Measurements from ENCODE around the gene ZBTB7A.

Gene ZBTB7A

DNA sequence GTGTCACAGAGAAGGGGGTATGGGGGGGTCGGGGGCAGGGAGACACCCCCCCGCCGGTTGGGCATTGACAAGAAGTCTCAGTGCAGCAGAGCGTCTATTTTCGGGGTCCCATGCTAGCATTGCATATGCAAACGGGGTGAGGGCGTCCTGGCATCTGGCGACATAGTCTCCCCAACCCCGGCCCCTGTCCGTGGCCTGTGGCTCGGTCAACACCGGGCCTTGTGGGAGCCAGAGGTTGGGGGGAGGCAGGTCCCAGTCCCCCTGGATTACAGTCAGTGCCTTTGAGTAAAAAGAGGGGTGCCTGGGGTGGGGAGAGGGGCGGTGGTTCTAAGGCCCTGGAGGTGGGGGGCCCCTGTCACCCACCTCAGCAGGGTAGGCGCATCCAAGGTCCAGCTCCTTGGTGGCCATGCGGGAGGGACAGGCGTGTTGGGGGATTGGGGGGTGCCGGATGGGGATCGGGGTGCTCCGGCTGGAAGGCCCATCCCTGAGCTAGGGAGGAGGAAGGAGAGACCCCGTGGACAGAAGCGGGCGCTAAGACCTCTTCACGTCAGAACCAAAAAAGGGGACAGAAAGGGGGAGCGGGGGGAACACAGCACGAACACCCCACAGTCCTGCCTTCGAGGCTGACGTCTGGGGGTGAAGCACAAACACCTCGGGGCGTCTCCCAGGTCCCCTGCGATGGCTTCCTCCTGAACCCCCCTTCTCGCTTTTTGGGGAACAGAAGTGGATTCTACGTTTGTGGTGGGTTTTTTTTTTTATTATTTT is 20.9 kb downstream of the ZBTB7A start:
- H3K4me2 ChIP-seq (ENCODE audit: insufficient read depth, low read length) = no peak overlapping the region
- no peak overlapping the region for H3K9ac ChIP-seq (ENCODE audit: low read depth, low read length)
- ATAC-seq (ENCODE audit: insufficient read depth, low read depth) (no peak), DNase-seq (no peak)
- peaks cover 66% of the 10 kb centered on the region for H3K79me2 ChIP-seq (ENCODE audit: insufficient read depth, low read length)
- TF ChIP-seq, protein P1, sequence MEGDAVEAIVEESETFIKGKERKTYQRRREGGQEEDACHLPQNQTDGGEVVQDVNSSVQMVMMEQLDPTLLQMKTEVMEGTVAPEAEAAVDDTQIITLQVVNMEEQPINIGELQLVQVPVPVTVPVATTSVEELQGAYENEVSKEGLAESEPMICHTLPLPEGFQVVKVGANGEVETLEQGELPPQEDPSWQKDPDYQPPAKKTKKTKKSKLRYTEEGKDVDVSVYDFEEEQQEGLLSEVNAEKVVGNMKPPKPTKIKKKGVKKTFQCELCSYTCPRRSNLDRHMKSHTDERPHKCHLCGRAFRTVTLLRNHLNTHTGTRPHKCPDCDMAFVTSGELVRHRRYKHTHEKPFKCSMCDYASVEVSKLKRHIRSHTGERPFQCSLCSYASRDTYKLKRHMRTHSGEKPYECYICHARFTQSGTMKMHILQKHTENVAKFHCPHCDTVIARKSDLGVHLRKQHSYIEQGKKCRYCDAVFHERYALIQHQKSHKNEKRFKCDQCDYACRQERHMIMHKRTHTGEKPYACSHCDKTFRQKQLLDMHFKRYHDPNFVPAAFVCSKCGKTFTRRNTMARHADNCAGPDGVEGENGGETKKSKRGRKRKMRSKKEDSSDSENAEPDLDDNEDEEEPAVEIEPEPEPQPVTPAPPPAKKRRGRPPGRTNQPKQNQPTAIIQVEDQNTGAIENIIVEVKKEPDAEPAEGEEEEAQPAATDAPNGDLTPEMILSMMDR (IDR thresholded peaks at IDR 0.05; ENCODE audit: borderline replicate concordance, extremely low read depth, low read length, poor library complexity, severe bottlenecking) = no peak
- TF ChIP-seq EZH2 (IDR thresholded peaks at IDR 0.05; ENCODE audit: borderline replicate concordance, low read depth, low read length, severe bottlenecking) = no peak
- peaks cover 67% of the 10 kb centered on the region for H3K36me3 ChIP-seq (ENCODE audit: insufficient read depth, low read length)
- H4K20me1 ChIP-seq (ENCODE audit: insufficient read depth, low read length) = peaks cover 56% of the 10 kb centered on the region
- H3K9me3 ChIP-seq (ENCODE audit: insufficient read depth, low read length, severe bottlenecking) = no peaks in the 10 kb centered on the region
- H2AFZ ChIP-seq (ENCODE audit: low read depth, low read length) = no peak overlapping the region
- no peaks in the 10 kb centered on the region for H3K27me3 ChIP-seq (ENCODE audit: insufficient read depth, low read length, poor library complexity)
- no peak overlapping the region for H3K4me3 ChIP-seq (ENCODE audit: low read depth in 1 of 2, low read length in 2 of 2)
- no peak overlapping the region for H3K27ac ChIP-seq (ENCODE audit: low read length)
- no peaks in the 10 kb centered on the region for H3K4me1 ChIP-seq (ENCODE audit: insufficient read depth, low read length)

DNA sequence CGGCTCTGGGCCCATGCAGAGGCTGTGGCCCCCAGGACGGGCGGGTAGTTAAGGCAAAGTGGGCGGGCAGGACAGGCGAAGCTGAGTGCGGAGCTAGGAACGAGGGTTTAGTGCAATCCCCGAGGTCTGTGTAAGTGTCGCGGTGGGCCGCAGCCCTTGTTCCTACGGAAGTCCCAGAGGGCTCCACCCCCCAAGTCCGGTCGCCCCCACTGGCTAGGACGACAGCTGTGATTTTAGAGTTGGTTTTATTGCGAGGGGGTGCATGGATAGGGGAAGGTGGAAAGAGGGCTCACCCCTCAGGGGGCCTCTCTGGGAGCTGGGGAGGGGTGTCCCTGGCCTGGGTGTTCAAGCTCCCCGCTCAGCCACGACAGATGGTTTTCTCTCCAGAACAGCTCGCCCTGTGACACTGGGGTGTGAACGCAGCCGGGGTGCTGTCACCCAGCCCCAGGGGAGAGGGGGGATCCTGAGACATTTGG is 21.7 kb downstream of the ZBTB7A start:
- TF ChIP-seq EZH2 (IDR thresholded peaks at IDR 0.05; ENCODE audit: borderline replicate concordance, low read depth, low read length, severe bottlenecking) = no peak
- TF ChIP-seq, protein P1 (IDR thresholded peaks at IDR 0.05; ENCODE audit: borderline replicate concordance, extremely low read depth, low read length, poor library complexity, severe bottlenecking) = no peak
- H3K4me1 ChIP-seq (ENCODE audit: insufficient read depth, low read length) = no peaks in the 10 kb centered on the region
- H3K27me3 ChIP-seq (ENCODE audit: insufficient read depth, low read length, poor library complexity) = no peaks in the 10 kb centered on the region
- no peak overlapping the region for H3K9ac ChIP-seq (ENCODE audit: low read depth, low read length)
- DNase-seq (no peak), ATAC-seq (ENCODE audit: insufficient read depth, low read depth) (no peak)
- no peak overlapping the region for H2AFZ ChIP-seq (ENCODE audit: low read depth, low read length)
- no peaks in the 10 kb centered on the region for H3K9me3 ChIP-seq (ENCODE audit: insufficient read depth, low read length, severe bottlenecking)
- H4K20me1 ChIP-seq (ENCODE audit: insufficient read depth, low read length) = peaks cover 53% of the 10 kb centered on the region
- H3K4me2 ChIP-seq (ENCODE audit: insufficient read depth, low read length) = no peak overlapping the region
- no peak overlapping the region for H3K27ac ChIP-seq (ENCODE audit: low read length)
- H3K4me3 ChIP-seq (ENCODE audit: low read depth in 1 of 2, low read length in 2 of 2) = no peak overlapping the region
- peaks cover 65% of the 10 kb centered on the region for H3K36me3 ChIP-seq (ENCODE audit: insufficient read depth, low read length)
- peaks cover 59% of the 10 kb centered on the region for H3K79me2 ChIP-seq (ENCODE audit: insufficient read depth, low read length)

DNA sequence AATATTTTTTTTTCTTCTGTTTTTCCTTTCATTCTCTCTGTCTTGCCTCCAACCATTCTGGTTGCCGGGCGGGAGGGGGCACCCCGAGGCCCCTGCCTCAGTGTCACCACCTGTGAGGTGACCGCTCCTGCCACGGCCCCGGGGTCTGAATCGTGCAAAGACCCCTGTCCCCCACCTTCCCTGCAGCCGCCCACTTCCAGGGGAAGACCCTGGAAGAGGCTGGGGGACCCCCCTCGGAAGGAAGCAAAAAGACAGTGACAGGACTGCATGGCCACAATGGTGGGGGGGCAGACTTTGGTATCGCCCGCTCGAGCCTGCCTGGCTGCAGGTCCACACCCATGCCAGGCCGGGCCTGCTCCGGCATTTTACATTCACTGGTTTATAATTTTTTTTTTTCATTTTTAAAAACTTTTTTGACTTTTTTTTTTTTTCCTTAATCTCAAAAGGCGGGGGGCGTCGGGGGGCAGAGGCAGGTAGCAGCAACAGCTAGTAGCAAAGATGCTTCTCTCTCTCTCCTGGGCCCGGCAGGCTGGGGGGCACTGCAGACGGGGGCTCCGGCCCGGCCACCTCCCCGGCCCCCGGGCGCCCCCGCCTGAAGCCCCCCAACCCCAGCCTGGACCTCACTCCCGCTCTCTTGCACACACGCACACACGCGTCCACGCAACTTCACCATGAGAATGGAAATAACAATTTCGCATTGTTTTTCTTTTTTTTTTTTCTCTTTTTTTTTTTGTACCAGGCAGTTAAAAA is 22.6 kb downstream of the ZBTB7A start:
- no peaks in the 10 kb centered on the region for H3K9me3 ChIP-seq (ENCODE audit: insufficient read depth, low read length, severe bottlenecking)
- no peak for DNase-seq

More for the DNA sequence above, 22.6 kb downstream of the ZBTB7A start:
- Histone ChIP-seq H2AFZ (ENCODE audit: low read depth, low read length) (no peak overlapping the region), H4K20me1 (ENCODE audit: insufficient read depth, low read length) (peaks cover 46% of the 10 kb centered on the region), H3K79me2 (ENCODE audit: insufficient read depth, low read length) (peaks cover 50% of the 10 kb centered on the region), H3K4me1 (ENCODE audit: insufficient read depth, low read length) (no peaks in the 10 kb centered on the region), H3K9ac (ENCODE audit: low read depth, low read length) (no peak overlapping the region), H3K4me3 (ENCODE audit: low read depth in 1 of 2, low read length in 2 of 2) (no peak overlapping the region), H3K27ac (ENCODE audit: low read length) (no peak overlapping the region), H3K27me3 (ENCODE audit: insufficient read depth, low read length, poor library complexity) (no peaks in the 10 kb centered on the region), H3K4me2 (ENCODE audit: insufficient read depth, low read length) (no peak overlapping the region), H3K36me3 (ENCODE audit: insufficient read depth, low read length) (peaks cover 56% of the 10 kb centered on the region)
- TF ChIP-seq, protein P1 (IDR thresholded peaks at IDR 0.05; ENCODE audit: borderline replicate concordance, extremely low read depth, low read length, poor library complexity, severe bottlenecking) = no peak
- no peak for TF ChIP-seq EZH2 (IDR thresholded peaks at IDR 0.05; ENCODE audit: borderline replicate concordance, low read depth, low read length, severe bottlenecking)
- no peak for ATAC-seq (ENCODE audit: insufficient read depth, low read depth)

Data from DND-41 (cell line).